Stimulated activated CD4-positive, alpha-beta T cell treated with anti-CD3 and anti-CD28 coated beads, TNF-alpha, amount 100 ng/mL, for 1 hour (primary cell): Measurements from ENCODE around the gene BABAM1.
A peak's percentile ranks its signal among the peaks of the same experiment; 100 is the strongest.

Source experiments
- DNase-seq, 3 donors: peaks; one replicate each; pipeline ENCODE4 v3.0.0-alpha.2; 2020; ENCODE audit warnings: low read depth in 3 of 3, low spot score in 1 of 3

Gene BABAM1

DNA sequence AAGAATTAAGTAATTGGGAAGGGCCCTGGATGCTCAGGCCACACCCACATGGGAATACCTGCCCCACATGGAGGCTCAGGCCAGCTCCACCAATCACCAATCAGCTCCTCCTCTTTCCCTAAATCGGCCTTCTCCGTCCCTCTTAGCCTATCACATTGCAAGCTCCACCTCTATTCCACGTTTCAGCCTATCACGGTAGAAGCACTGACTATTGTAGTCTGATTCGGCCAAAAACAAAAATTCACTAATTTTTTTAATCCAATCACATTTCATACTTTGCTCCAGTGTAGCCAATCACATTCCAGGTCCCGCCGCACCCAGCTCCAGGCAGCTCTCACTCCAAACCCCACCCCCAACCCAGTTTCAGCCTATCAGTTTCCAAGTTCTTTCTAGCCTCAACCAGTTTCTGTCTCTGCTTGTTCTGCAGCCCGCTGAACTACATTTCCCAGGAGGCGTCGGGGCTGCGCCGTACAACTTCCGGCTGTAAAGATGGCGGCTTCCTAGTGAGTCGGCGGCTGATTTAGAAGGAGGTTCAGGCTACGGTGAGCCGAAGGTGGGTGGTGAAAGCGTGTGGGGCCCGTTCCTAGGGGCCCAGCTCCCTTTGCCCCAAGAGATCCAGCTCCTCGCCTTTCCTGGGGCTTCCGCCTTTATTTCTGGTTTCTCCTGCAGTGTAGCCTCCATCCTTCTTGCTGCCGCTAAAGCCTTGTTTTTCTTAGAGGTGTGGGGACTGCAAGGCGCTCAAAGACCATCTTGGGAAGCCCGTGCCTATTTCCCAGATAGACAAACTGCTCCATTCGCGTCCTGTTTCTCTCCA is at the start of gene BABAM1:
Gene BABAM1 (plus strand): TSS at position 469 of the 814 bp plus-strand sequence. CDS start 1,364 bp downstream, outside the sequence.
- DNase-seq: peak; percentile 76 to 90 (median 86)

DNA sequence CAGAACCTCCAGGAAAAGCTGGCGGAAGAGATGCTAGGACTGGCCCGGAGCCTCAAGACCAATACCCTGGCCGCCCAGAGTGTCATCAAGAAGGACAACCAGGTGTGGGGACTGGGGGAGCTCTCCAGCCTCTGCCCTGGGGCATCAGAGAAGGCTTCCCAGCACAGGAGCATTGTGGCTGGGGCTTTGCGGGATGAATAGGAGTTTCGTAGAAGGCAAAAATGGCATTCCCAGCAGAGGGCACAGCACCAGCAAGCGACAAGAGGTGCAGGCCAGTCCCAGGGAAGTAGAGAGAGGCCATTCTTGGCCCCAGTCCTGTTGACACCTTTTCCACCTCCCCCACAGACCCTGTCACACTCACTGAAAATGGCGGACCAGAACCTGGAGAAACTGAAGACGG is 48.0 kb upstream of the BABAM1 start:
- no peak for DNase-seq

DNA sequence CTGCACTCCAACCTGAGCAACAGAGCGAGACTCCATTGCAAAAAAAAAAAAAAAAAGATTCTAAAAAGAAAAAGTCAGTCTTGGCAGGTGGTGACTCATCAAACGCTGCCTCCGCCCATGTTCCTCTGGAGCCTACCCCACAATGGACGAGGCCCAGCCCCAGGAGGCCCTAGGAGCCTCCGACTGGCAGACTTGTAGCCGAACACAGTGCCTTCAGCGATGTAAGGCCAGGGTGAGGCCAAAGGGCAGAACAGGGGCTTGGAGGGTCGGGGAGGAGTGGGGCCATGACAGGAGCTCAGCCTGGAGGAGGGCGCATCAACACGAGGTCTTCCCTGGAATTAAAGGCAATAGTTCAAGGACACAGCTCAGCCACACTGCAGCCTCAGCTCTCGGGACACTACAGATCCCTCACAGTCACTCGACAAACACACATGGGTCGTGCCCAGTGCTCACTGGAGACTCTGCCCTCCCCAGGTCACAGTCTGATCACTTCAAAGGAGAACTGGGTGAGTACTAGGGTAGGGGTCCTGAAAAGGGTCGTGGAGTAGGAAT is 47.0 kb upstream of the BABAM1 start:
- DNase-seq: no peak

DNA sequence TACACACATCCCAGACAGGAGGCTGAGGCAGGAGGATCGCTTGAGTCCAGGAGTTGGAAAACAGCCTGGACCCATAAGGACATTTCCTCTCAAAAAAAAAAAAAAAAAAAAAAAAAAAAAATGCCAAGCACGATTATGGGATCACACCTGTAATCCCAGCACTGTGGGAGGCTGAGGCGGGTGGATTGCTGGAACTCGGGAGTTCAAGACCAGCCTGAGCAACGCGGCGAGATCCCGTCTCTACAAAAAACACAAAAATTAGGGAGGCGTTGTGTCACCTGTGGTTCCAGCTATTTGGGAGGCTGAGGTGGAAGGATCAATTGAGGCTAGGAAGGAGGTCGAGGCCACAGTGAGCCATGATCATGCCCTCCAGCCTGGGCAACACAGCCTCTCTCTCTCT is 42.2 kb upstream of the BABAM1 start:
- DNase-seq: no peak

DNA sequence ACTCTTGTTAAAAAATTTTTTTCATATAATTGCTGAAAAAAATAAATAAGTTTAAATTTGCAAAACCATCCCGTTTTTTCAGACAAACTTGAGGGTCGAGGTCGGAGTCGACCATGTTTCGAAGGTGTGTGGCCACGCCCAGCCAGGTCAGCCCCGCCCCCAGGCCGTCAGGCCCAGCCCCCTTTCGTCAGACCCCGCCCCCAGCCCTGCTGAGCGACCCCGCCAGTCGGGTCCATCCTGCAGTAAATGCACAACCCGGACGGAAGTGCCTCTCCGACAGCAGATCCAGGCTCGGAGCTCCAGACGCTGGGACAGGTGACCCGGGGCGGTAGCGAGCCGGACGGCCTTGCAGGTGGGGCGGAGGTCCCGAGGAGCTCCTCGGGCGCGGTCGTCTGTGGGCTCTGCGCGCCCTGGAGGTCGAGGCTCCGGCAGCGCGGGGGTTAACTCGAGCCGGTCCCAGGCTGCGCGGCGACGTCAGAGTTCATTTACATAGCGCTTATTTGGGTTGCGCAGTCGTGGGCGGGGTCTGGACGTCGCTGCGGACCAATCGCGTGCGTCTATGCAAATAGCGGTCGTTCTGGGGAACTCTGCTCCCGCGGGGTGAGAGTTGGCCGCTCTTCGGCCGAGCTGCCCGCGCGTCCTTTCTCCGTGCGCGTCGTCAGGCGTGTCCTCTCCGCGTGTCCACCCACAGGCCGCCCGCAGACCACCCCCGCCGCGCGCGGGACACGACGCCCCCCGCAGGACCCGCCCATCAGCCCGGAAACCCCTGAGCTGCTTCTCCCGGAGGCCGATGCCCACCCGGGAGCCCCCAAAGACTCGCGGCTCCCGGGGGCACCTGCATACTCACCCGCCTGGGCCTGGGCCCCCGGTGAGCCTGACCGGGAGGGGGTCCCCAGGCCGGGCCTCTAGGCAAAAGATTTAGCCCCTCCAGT is 41.0 kb upstream of the BABAM1 start, which contains the start of gene OCEL1:
Gene OCEL1 (plus strand): TSS at position 225 of the 932 bp plus-strand sequence. CDS start 22 bp downstream, at position 247.
- DNase-seq: peak; percentile 85 to 90 (median 88)

DNA sequence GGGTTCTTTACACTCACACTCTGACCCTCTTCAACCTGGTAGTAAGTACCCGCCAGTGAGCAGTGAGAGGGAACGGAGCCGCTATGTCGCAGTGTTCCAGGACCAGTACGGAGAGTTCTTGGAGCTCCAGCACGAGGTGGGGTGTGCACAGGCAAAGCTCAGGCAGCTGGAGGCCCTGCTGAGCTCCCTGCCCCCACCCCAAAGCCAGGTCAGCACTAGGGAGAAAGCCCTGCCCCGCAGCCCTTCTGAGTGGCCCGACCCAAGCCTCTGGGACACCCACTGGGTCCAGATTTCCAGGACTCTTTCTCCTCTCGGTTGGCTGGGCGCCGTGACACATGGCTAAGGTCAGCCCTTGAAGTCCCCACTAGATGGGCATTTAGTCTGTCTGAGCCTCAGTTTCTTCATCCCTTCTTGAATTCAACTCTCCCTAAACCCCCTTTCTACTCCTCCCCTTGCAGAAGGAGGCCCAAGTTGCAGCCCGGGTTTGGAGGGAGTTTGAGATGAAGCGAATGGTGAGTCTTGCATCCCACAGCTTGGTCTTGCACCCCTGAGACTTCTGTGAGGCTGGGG is 39.4 kb upstream of the BABAM1 start:
- DNase-seq: no peak

DNA sequence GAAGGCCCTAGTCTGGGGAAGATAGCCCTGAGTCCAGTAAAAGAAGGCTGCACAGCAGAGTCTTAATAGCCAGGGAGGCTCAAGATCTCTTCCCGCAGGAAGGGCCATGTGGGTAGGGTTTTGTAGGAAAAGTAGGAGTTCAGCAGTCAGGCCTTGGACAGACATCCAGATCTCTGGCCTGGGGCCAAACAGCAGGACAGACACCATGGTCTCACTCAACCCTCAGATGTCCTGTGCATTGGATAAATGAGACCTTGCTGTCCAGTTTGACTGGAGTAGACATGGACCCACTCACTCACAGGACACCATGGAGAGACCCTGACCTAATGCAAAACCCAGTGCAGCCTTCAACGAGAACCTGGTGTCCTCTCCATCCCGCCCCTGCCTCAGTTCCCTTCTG is 37.4 kb upstream of the BABAM1 start:
- no peak for DNase-seq

DNA sequence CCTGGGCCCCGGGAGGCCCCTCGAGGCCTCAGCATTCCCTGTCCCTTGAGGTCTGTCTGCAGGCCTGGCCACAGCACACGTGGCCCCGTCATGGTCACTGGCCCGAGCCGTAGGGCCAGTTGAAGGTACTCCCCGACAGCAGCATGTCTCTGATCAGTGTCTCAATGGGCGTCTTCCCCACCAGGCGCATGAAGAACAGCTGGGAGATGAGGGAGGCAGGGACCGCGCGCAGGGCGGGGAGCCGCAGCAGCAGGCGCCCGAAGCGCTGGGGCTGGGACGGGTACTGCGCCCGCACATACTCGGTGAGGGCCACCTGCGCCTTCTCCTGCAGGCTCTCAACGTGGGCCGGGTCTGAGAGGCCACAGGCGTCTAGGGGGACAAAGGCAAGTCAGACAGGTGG is 35.0 kb upstream of the BABAM1 start:
- no peak for DNase-seq

DNA sequence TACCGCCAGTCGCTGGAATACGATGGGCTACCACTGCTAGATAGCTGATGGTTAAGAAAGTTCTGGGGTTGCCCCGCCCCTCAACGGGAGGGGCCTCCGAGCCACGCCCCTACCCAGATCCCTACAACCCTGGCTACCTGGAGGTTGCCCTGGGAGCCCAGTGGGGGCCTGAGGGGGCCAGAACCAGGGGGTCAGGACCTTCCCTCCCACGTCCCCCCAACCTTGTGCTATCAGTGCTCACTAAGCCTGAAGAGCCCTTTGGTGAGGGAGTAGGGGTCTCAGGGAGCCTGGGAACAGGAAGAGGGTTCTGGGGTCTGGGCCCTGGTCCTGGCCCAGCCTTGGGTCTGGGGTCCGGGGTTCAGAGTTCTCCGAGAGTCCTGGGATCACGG is 32.3 kb upstream of the BABAM1 start:
- peak in 1 of 3 donors; percentile 61 for DNase-seq

DNA sequence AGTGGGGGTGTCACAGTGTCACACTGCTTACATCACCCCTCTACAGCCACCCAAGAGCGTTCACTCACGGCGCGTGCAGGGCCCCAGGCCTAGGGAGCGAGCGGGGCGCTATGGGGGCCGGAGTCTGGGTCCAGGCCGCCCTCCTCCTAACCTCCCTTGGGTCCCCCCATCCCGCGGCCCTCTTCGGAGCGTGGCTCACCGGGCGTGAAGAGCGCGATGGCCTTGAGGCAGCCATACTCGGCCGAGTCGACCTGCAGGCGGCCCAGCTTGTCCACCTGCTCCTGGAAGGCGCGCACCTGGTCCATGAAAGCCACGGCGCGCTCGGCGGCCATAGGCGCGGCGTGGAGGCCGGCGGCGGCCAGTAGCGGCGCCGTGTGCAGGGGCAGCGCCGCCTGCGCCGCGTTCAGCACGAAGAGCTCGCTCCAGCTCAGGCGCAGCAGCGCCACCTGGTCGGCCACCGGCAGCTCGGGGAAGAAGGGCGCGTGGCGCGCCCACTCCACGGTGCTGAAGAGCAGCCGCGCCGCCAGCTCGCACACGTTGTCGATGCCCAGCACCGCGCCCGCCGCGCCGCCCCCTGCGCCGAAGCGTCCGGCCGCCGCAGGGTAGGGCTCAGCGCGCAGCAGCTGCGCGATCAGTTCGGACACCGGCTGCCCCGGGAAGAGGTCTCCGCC is 31.8 kb upstream of the BABAM1 start:
- peak in 2 of 3 donors; percentile 61 to 67 for DNase-seq

DNA sequence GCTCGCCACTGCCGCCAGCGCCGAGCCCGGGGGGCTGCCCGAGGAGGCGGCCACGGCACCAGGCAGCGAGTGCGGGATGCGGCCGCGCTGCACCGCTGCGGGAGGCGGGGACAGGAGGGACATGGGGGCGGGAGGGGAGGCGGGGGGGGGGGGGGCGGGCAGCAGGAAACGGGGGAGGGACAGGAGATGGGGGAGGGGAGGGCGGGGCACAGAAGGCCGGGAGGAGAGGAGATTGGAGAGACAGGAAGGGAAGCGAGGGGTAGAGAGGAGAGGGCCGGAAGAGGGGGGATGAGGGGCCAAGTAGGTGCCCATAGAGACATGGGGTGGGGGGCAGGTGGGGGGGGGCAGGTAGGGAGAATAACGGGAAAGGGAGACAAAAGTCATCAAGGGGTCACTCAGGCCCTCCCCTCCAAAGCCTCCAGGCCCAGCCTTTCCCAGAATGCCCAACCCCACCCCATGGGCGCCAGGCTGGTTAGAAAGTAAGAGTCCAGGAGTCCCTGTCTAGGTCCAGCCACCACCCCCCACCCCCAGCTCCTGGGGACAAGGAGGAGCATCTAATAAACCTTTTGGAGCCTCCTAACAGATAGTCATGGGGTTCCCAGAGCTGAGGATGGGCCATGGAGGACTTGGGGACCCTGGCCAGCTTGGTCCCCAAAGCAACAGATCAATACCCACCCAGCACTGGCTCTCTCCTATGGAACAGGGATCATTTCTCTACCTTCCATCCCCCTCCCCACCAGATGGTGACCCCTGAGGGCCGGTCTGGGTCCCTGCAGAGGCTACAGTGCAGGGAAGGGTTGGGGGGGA is 31.1 kb upstream of the BABAM1 start:
- no peak for DNase-seq

DNA sequence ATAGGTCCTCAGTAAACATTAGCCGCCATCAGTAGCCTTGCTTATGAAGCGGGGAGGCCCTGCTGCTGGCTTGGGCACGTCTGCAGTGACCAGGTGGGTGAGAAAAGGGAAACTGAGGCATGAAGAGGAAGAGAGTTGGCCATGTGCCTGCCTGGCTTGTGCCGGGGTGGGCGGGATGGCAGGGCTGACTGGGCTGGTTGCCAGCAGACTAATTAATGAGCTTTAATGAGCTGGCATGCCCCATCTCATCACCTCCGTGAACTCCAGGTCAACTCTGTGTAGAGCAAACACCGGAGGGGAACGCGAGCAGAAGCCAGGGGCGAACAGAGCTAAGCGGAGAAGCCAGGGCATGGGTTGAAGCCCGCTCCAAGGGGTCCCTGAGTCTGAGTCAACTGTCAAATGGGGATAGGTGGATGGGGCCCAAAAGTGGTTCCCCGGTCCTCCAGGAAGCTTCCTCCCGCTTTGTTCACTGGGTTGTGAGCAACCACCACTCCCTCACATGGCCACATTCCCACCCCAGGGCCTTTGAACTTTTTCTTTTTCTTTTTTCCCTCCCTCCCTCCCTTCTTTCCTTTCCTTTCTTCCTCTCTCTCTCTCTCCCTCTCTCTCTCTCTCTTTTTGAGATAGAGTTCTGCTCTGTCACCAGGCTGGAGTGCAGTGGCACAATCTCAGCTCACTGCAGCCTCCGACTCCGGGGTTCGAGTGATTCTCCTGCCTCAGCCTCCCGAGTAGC is 30.3 kb upstream of the BABAM1 start:
- DNase-seq: no peak

DNA sequence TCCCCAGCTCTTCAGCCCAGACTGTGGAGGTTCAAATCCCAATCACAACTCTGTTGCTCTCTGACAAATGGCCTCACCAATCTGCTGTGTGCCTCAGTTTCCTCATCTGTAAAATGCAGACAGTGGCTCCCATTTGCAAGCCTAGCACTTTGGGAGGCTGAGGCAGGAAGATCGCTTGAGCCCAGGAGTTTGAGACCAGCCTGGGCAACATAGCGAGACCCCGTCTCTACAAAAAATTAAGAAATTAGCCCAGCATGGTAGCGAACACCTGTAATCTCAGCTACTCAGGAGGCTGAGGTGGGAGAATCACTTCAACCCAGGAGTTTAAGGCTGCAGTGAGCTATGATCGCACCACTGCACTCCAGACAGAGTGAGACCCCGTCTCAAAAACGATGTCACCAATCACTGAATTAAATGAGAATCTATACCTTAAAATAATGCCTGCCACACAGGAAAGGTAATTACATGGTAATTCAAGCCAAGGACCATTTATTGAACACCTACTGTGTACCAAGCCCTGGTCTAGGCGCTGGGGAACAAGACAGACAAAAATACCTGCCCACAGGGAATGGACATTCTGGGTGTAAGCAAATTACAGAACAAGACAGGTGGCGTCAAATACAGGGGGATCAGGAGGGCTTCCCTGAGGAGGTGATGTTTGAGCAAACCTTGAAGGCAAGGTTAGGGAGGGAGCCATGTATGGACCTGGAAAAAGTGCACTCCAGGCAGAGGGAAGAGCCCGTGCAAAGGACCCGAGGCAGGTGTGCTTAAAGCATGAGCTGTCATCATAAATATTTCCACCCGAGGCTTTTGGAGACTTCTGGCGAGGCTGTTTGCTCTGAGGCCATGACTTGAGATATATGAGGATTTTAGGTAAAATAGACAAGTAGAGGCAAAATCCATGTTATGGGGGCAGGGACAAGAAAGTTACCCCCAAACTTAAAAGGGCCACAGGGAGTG is 29.2 kb upstream of the BABAM1 start:
- no peak for DNase-seq

DNA sequence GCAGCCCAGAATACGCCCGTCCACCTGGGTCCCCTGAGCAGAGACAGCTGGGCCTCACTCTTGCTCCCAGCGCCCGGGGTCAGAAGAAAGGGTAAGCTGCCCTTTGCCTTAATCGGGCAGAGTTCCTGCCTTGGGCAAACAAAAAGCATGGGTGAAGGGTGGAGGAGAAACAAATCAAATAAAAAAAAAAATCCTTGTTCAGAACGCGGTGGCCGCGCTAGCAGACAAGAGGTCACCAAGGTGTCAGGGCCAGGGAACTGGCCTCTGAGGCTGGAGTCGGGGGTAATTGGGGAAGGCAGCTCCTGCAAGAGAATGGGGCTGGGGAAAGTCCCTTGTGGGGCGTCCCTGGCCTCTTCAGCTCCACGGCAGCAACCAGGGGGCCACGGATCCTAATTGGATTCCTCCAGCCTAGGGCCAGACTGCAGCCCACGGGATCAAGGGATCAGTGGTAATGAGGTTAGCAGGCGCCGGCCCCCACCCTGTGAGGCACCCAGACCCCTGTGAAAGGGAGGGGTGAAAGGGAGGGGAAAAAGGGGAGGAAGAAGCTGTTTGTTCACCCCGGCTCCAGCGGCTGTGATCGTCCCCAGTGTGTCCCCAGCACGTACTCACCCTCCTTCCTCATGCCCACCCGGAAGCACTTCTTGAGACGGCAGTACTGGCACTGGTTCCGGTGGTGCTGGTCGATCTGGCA is 27.0 kb upstream of the BABAM1 start:
- DNase-seq: no peak

DNA sequence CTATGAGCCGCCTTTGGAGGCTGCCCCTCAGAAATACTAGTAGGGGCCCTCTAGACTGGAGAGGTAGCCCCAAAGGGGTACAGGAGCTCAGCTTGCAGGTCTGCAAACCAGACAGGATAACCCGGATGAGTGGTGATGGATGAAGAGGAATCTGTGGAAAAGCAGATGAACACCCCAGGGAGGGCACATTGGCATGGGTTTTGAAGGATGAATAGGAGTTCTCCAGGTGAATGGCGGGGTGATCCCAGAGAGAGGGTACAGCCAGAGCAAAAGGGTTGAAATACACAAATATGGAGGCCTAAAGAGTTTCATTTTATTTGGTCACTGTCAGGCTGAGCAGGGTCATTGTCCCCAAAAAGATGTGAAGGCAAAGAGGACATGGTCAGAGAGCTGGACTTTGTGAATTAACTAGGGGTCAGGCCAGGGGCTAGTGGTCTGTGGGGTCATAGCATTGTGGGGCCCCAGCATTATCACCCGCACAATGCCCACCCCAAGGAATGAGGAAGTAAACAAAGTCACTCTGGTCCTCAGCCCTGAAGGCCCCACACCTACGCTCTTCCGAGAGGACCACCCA is 26.3 kb upstream of the BABAM1 start:
- DNase-seq: no peak

DNA sequence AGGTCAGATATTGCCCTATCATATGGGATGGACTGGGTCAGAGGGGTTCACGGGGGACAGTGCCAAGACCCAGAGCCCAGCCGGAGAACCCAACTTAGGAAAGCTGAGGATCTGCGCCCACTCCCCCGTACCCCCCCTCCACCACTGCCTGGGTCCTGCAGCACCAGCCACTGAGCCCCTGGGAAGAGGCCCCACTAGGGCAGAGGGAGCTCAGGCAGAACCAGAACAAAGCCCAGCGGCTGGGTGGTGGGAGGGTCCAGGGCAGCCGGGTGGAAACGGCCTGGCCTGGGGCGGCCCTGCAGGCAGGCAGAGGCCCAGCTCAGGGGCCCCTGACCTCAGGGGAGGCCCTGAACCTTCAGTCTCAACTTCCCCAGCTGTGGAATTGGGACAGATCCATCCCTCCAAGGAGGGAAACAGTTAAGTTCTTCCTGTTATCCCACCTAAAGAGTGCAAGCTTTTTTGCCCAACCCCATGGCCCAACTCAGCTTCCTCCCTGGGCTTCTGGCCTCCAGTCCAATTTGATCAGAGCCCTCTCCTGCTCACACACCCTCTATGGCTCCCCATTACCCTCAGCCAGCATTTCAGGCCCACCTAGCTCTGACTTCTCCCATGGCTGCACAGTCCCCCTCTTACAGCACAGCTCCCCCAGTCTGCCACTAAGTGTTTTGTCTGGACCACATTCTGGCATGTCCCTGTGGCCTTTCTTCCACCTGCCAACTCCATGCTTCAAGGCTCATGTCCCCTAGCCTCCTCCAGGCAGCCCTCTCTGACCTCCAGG is 24.6 kb upstream of the BABAM1 start:
- DNase-seq: no peak
